ENCODE results near the gene PAFAH1B1.

The PAFAH1B1 gene

GRCh38 chr17:2685696-2686095 is 92.2 kb downstream of the PAFAH1B1 start:
- Histone ChIP-seq H3K27me3 (replicated peaks; ENCODE audit: control insufficient read depth, insufficient read depth, low read length) (no peaks in the 10 kb centered on the region), H3K36me3 (ENCODE audit: control insufficient read depth, insufficient read depth, low read length) (peaks cover 14% of the 10 kb centered on the region), H3K4me3 (replicated peaks; ENCODE audit: low read depth, low read length) (no peak overlapping the region)
- TF ChIP-seq CTCF (IDR thresholded peaks at IDR 0.05; ENCODE audit: insufficient read depth, low read length, poor library complexity, severe bottlenecking), result no peak
- no peak for DNase-seq (ENCODE audit: extremely low read depth, insufficient read length)

GRCh38 chr17:2687074-2687418 is 93.6 kb downstream of the PAFAH1B1 start:
- Histone ChIP-seq H3K36me3 (ENCODE audit: control insufficient read depth, insufficient read depth, low read length) (peaks cover 19% of the 10 kb centered on the region), H3K27me3 (replicated peaks; ENCODE audit: control insufficient read depth, insufficient read depth, low read length) (no peaks in the 10 kb centered on the region), H3K4me3 (replicated peaks; ENCODE audit: low read depth, low read length) (no peak overlapping the region)
- DNase-seq (ENCODE audit: extremely low read depth, insufficient read length), result no peak
- no peak for TF ChIP-seq CTCF (IDR thresholded peaks at IDR 0.05; ENCODE audit: insufficient read depth, low read length, poor library complexity, severe bottlenecking)

DNA sequence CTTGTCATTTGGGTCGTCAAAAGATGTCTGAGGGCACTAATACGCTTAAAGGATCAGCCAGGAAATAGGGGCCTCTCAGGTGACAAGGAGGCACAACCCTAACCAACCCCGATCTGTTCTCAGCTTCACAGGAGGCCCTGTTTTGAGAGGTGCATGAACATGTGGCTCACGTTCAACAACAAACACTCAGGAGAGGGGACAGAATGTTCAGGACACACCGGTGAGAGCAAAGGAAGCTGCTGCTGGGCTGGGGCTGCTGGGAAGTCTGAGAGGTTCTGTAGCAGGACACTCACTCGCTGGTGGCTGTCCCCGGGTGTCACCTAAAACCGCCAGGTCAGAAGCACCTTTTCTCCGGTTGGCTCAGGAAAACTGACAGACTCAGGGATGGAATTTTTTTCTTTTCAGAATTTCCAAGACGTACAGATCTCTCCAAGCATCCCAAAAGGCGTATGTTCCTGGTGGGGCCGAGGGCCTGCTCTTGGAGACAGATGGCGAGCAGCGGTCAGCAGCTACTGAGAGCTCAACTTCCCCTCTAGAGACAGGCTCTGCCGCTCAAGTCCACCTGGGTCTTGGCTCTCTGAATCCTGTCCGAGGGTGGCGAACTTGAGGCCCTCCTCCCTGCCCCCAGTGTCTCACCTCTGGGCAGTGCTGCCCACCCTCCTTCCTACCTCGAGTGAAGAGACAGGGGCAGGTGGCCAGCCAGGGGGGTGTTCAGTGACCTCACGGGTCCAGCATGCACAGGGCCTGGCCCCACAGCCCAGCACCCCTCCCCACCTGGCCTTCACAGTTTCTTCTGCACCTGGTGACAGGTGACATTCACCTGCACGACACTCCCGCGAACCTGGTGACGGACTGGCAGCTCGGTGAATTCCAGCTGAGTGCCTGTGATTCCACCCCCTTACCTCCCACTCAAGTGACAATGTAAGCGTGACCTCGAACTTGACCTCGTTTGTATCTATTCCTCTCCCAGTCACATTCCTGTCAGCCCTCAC is 95.2 kb downstream of the PAFAH1B1 start:
- no peak for DNase-seq (ENCODE audit: extremely low read depth, insufficient read length)
- no peak for TF ChIP-seq CTCF (IDR thresholded peaks at IDR 0.05; ENCODE audit: insufficient read depth, low read length, poor library complexity, severe bottlenecking)

DNA sequence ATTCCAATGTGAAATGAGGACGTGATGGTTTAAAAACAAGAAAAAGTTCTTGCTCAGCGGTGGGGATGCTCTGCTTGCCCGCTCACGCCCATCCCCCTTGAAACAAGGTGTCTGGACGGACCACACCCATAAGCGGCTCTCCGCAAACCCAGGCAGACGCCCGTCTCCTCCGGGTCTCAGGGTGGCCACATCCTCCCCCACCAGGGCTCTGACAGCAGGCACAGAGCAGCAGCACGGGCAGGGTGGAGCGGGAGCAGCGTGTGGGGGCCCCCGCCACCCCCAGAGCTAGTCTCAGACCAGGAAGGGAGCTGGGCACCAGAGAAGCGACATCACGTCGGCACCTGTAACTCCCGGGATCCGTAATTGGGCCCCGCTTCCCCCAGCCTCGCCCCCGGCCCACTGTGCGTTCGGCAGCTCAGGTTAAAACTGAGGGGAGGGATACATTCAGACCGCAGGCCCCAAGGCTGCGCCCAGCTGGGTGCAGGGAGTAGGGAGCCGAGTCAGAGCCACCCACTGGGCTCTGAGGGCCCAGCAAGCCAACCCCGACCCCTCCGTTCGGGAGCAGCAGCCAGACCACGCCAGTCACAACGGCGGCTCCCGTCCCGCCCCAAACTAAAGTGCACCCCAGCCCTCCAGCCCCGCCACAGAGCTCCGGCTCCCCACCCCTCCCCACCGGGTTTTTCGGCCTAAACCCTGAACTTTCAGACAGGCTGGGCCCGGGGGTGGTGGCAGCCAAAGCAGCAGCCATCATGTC is 96.1 kb downstream of the PAFAH1B1 start:
- Histone ChIP-seq H3K4me3 (replicated peaks; ENCODE audit: low read depth, low read length) (no peak overlapping the region), H3K27me3 (replicated peaks; ENCODE audit: control insufficient read depth, insufficient read depth, low read length) (no peaks in the 10 kb centered on the region), H3K36me3 (ENCODE audit: control insufficient read depth, insufficient read depth, low read length) (peaks cover 22% of the 10 kb centered on the region)
- TF ChIP-seq CTCF (IDR thresholded peaks at IDR 0.05; ENCODE audit: insufficient read depth, low read length, poor library complexity, severe bottlenecking), result no peak
- DNase-seq (ENCODE audit: extremely low read depth, insufficient read length), result no peak

More for the DNA sequence above, 95.2 kb downstream of the PAFAH1B1 start:
- no peak overlapping the region for H3K4me3 ChIP-seq (replicated peaks; ENCODE audit: low read depth, low read length)
- H3K27me3 ChIP-seq (replicated peaks; ENCODE audit: control insufficient read depth, insufficient read depth, low read length), result no peaks in the 10 kb centered on the region
- peaks cover 24% of the 10 kb centered on the region for H3K36me3 ChIP-seq (ENCODE audit: control insufficient read depth, insufficient read depth, low read length)

DNA sequence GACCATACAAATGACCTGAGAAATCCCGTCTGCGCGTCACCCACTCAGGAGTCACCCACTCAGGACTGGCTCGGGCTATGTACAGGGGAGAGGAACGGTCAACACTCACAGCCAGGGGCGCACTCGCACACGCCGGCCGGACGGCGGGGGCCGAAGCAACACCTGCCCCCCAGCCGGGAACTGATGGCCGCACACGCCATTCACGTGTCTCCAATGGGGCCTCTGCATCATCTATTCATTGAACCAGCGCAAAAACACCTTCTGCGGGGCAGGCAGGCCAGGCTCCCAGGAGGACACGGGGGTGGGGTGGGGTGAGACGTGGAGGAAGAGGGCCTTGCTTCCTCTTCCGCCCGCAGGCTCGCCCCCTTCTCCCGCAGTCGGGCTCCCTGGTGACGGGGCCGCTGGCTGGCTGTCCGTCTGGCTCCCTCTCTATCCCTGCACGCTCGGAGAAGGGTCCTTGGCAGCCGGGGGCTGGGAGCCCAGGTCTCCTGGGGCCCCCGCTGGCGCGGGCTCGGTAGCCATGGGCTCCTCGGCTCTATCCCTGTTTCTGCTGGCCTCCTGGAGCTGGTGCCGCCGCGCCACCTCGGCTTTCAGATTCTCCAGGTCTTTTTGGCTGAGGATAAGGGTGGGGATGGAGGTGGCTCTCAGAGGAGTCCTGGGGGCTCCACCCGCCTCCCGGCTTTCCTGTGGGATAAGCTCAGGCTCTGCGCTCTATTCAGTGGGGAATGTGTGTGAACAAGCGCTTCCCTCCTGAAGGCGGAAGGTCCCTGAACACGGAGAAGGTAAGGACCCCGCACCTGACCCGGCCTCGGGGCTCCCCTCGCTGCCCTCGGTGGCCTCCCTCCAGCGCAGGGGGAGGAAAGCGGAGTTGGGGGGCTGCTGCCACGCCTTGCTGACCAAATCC is 97.0 kb downstream of the PAFAH1B1 start:
- DNase-seq (ENCODE audit: extremely low read depth, insufficient read length), result no peak
- no peak overlapping the region for H3K4me3 ChIP-seq (replicated peaks; ENCODE audit: low read depth, low read length)
- peaks cover 24% of the 10 kb centered on the region for H3K36me3 ChIP-seq (ENCODE audit: control insufficient read depth, insufficient read depth, low read length)
- no peaks in the 10 kb centered on the region for H3K27me3 ChIP-seq (replicated peaks; ENCODE audit: control insufficient read depth, insufficient read depth, low read length)
- TF ChIP-seq CTCF (IDR thresholded peaks at IDR 0.05; ENCODE audit: insufficient read depth, low read length, poor library complexity, severe bottlenecking), result no peak
